Kidney (tissue), 14 donors: ENCODE measurements around the gene LATS2. TPM values are rescaled to one million over a fixed set of nuclear protein-coding genes. Genes with fewer than 3 reads are reported as not detected.

ENCODE experiments used
- DNase-seq, 5 donors: peaks; one replicate each; pipeline ENCODE4 v3.0.0-alpha.2; 2013 to 2020
- FAIRE-seq: peaks from 2 replicates; lab custom pipeline; 2012; peaks lifted over from hg19 to GRCh38; lab: Jason Lieb, UNC
- H3K27ac ChIP-seq, 2 donors: one replicate each; pipeline ENCODE4 v1.7.0; 2013; ENCODE audit warnings: low read depth in 2 of 2, low read length in 2 of 2, inconsistent platforms in 1 of 2
- H3K27me3 ChIP-seq: one replicate; pipeline ENCODE4 v1.7.1; 2013; ENCODE audit warnings: low read length, inconsistent platforms; ENCODE audit not compliant: control insufficient read depth, insufficient read depth
- H3K36me3 ChIP-seq, 3 donors: one replicate each; pipeline versions ENCODE4 v1.7.0 to v1.7.1; 2013; ENCODE audit warnings: low read length in 3 of 3, control low read depth in 1 of 3, inconsistent platforms in 1 of 3; ENCODE audit not compliant: insufficient read depth in 3 of 3, control insufficient read depth in 2 of 3
- H3K4me1 ChIP-seq, 3 donors: one replicate each; pipeline versions ENCODE4 v1.7.0 to v1.7.1; 2013; ENCODE audit warnings: low read length in 3 of 3, inconsistent platforms in 1 of 3, low read depth in 1 of 3; ENCODE audit not compliant: control insufficient read depth in 2 of 3, insufficient read depth in 2 of 3
- H3K4me3 ChIP-seq, 3 donors: one replicate each; pipeline versions ENCODE4 v1.7.0 to v1.8.1; 2013; ENCODE audit warnings: low read length in 3 of 3, control low read depth in 1 of 3, inconsistent platforms in 1 of 3
- H3K9ac ChIP-seq, 3 donors: one replicate each; pipeline versions ENCODE4 v1.7.0 to v1.7.1; 2013; ENCODE audit warnings: low read length in 3 of 3, control low read depth in 1 of 3, inconsistent platforms in 1 of 3
- H3K9me3 ChIP-seq, 3 donors: one replicate each; pipeline versions ENCODE4 v1.7.0 to v1.7.1; 2013; ENCODE audit warnings: low read length in 3 of 3, control low read depth in 1 of 3, inconsistent platforms in 1 of 3; ENCODE audit not compliant: control insufficient read depth in 2 of 3, insufficient read depth in 1 of 3
- CTCF ChIP-seq: IDR thresholded peaks from 3 replicates; pipeline ENCODE4 v1.5.1; 2012; ENCODE audit warnings: mild to moderate bottlenecking, moderate library complexity, borderline replicate concordance; ENCODE audit not compliant: insufficient read depth; ENCODE audit errors: extremely low read depth
- intact Hi-C: fragments of 100-400 bp; cut with DNase I; formaldehyde crosslinking; loops from one replicate; pipeline ENCODE4 v1.11.1; 2022
- polyA plus RNA-seq: library from polyadenylated mRNA; stranded (reverse); fragments of 350-450 nt; fragmentation: Illumina TruSeq; extraction: RNeasy Lipid Tissue Mini Kit (QIAGEN cat#74804); gene quantifications from one replicate; pipeline ENCODE4 v1.2.3, GENCODE V29; 2014; ENCODE audit warnings: low read depth, low replicate concordance; ENCODE audit not compliant: insufficient read depth
- total RNA-seq: library from RNA; stranded (reverse); fragmentation: NEBNext Ultra II Directional; extraction: Animal tissue kit (Norgen Biotek cat#: 25700); gene quantifications from one replicate; pipeline ENCODE4 v1.2.1, GENCODE V29; 2021
- donor health status: control.
- donor health status: control.
- donor health status: control.
- donor health status: control.
- donor health status: control.
- donor health status: DM: yes; HTN: yes; CAD: no.
- donor health status: Normal renal cell carcinoma (clear cell type).

LATS2 gene
- total and polyA plus RNA-seq, 2 donors from 2014 or later, result 5.5 to 26.3 TPM

GRCh38 chr13:20940083-20940482 is 121.3 kb downstream of the LATS2 start:
- no peaks in the 10 kb centered on the region for H3K27me3 ChIP-seq
- intact Hi-C loops, result loop anchor here (10.0 kb wide), 1 partner anchor 545 kb away; no protein-coding TSS in a partner anchor
- H3K4me3 ChIP-seq, result no peak overlapping the region
- no peaks in the 10 kb centered on the region for H3K9me3 ChIP-seq
- no peak for TF ChIP-seq CTCF
- no peaks in the 10 kb centered on the region for H3K4me1 ChIP-seq
- no peaks in the 10 kb centered on the region for H3K36me3 ChIP-seq
- no peak overlapping the region for H3K27ac ChIP-seq
- H3K9ac ChIP-seq, result no peak overlapping the region
- FAIRE-seq (no peak), DNase-seq (no peak)

- no peaks in the 10 kb centered on the region for H3K27me3 ChIP-seq
- no peak overlapping the region for H3K4me3 ChIP-seq
- H3K36me3 ChIP-seq, result no peaks in the 10 kb centered on the region
- no peak for FAIRE-seq
- intact Hi-C loops, result loop anchor here (10.0 kb wide), 1 partner anchor 545 kb away; no protein-coding TSS in a partner anchor
- H3K9me3 ChIP-seq, result no peaks in the 10 kb centered on the region
- H3K9ac ChIP-seq, result no peak overlapping the region
- H3K27ac ChIP-seq, result no peak overlapping the region
- H3K4me1 ChIP-seq, result no peaks in the 10 kb centered on the region
- TF ChIP-seq CTCF, result no peak
- no peak for DNase-seq
These were observed 121.7 kb downstream of the LATS2 start for GRCh38 chr13:20939662-20940061.

GRCh38 chr13:20938302-20938701 is 123.1 kb downstream of the LATS2 start:
- DNase-seq (no peak), FAIRE-seq (no peak)
- no peak overlapping the region for H3K27ac ChIP-seq
- H3K4me3 ChIP-seq, result no peak overlapping the region
- no peaks in the 10 kb centered on the region for H3K9me3 ChIP-seq
- H3K27me3 ChIP-seq, result no peaks in the 10 kb centered on the region
- TF ChIP-seq CTCF, result no peak
- H3K4me1 ChIP-seq, result no peaks in the 10 kb centered on the region
- intact Hi-C loops, result no loop called here
- no peaks in the 10 kb centered on the region for H3K36me3 ChIP-seq
- no peak overlapping the region for H3K9ac ChIP-seq
